ES-I3 (cell line): ENCODE measurements around the gene PLD5.
"Not testable (repeated sequence)": the region's sequence is repeated elsewhere in the genome, so short reads cannot be mapped to it uniquely, and the experiment has no call there.

Experiments used
- H3K36me3 ChIP-seq: 2 replicates; pipeline ENCODE4 v1.6.1; 2013; ENCODE audit warnings: mild to moderate bottlenecking, low read length, control low read depth, moderate library complexity; ENCODE audit not compliant: insufficient read depth
- H3K4me1 ChIP-seq: 2 replicates; pipeline ENCODE4 v1.6.1; 2013; ENCODE audit warnings: mild to moderate bottlenecking, control low read depth, low read length; ENCODE audit not compliant: insufficient read depth
- H3K9ac ChIP-seq: 2 replicates; pipeline ENCODE4 v1.6.1; 2013; ENCODE audit warnings: low read depth, mild to moderate bottlenecking, low read length, moderate library complexity
- H3K9me3 ChIP-seq: 2 replicates; pipeline ENCODE4 v1.6.1; 2013; ENCODE audit warnings: mild to moderate bottlenecking, low read length, moderate library complexity; ENCODE audit not compliant: control insufficient read depth, insufficient read depth

PLD5 gene

GRCh38 chr1:242211254-242212022, 313.1 kb downstream of the PLD5 start:
- Histone ChIP-seq H3K4me1 (peaks cover 30% of the 10 kb centered on the region), H3K9ac (no peak overlapping the region), H3K9me3 (no peaks in the 10 kb centered on the region), H3K36me3 (0 out of 2 replicates have a peak, but pooled peaks cover 3% of the 10 kb centered on the region)

GRCh38 chr1:242210316-242210715, 314.2 kb downstream of the PLD5 start:
- H3K4me1 ChIP-seq: peaks cover 32% of the 10 kb centered on the region
- H3K9me3 ChIP-seq, H3K9ac ChIP-seq, H3K36me3 ChIP-seq: not testable (repeated sequence)

GRCh38 chr1:242209063-242209462, 315.4 kb downstream of the PLD5 start:
- Histone ChIP-seq H3K9me3 (no peaks in the 10 kb centered on the region), H3K4me1 (peaks cover 32% of the 10 kb centered on the region), H3K9ac (no peak overlapping the region), H3K36me3 (no peaks in the 10 kb centered on the region)

- Histone ChIP-seq H3K9me3 (no peaks in the 10 kb centered on the region), H3K4me1 (peaks cover 32% of the 10 kb centered on the region), H3K9ac (no peak overlapping the region), H3K36me3 (no peaks in the 10 kb centered on the region)
Measured at GRCh38 chr1:242208021-242208420, 316.5 kb downstream of the PLD5 start.

GRCh38 chr1:242206994-242207393, 317.5 kb downstream of the PLD5 start:
- Histone ChIP-seq H3K9me3 (no peaks in the 10 kb centered on the region), H3K4me1 (peaks cover 29% of the 10 kb centered on the region), H3K9ac (no peak overlapping the region), H3K36me3 (no peaks in the 10 kb centered on the region)

GRCh38 chr1:242205622-242206489, 318.6 kb downstream of the PLD5 start:
- H3K4me1 ChIP-seq: peaks cover 18% of the 10 kb centered on the region
- H3K9ac ChIP-seq: no peak overlapping the region

GRCh38 chr1:242203262-242203661, 321.2 kb downstream of the PLD5 start:
- peaks cover 8% of the 10 kb centered on the region for H3K9me3 ChIP-seq
- H3K36me3 ChIP-seq: no peaks in the 10 kb centered on the region
- peaks cover 4% of the 10 kb centered on the region for H3K4me1 ChIP-seq
- H3K9ac ChIP-seq: no peak overlapping the region

More at GRCh38 chr1:242205622-242206489, 318.6 kb downstream of the PLD5 start:
- H3K9me3 ChIP-seq: no peaks in the 10 kb centered on the region; the same call in 1 of the 2 replicates
- no peaks in the 10 kb centered on the region for H3K36me3 ChIP-seq

GRCh38 chr1:242201090-242201489, 323.4 kb downstream of the PLD5 start:
- no peak overlapping the region for H3K9ac ChIP-seq
- H3K4me1 ChIP-seq: peaks cover 5% of the 10 kb centered on the region
- H3K36me3 ChIP-seq: no peaks in the 10 kb centered on the region
- peaks cover 8% of the 10 kb centered on the region for H3K9me3 ChIP-seq

- H3K9me3 ChIP-seq: peaks cover 8% of the 10 kb centered on the region
- no peaks in the 10 kb centered on the region for H3K36me3 ChIP-seq
- no peak overlapping the region for H3K9ac ChIP-seq
- H3K4me1 ChIP-seq: peaks cover 8% of the 10 kb centered on the region
Measured at GRCh38 chr1:242199776-242200458, 324.6 kb downstream of the PLD5 start.

GRCh38 chr1:242197907-242198820, 326.3 kb downstream of the PLD5 start:
- peaks cover 8% of the 10 kb centered on the region for H3K9me3 ChIP-seq
- no peak overlapping the region for H3K9ac ChIP-seq
- H3K4me1 ChIP-seq: peaks cover 8% of the 10 kb centered on the region
- H3K36me3 ChIP-seq: no peaks in the 10 kb centered on the region

- peaks cover 8% of the 10 kb centered on the region for H3K9me3 ChIP-seq
Measured at GRCh38 chr1:242196914-242197313, 327.6 kb downstream of the PLD5 start.

GRCh38 chr1:242196101-242196500, 328.4 kb downstream of the PLD5 start:
- no peaks in the 10 kb centered on the region for H3K36me3 ChIP-seq
- H3K9me3 ChIP-seq: peaks cover 8% of the 10 kb centered on the region
- peaks cover 8% of the 10 kb centered on the region for H3K4me1 ChIP-seq
- H3K9ac ChIP-seq: no peak overlapping the region

More at GRCh38 chr1:242196914-242197313, 327.6 kb downstream of the PLD5 start:
- Histone ChIP-seq H3K4me1 (peaks cover 8% of the 10 kb centered on the region), H3K36me3 (no peaks in the 10 kb centered on the region), H3K9ac (no peak overlapping the region)

- Histone ChIP-seq H3K4me1 (no peaks in the 10 kb centered on the region), H3K9me3 (no peaks in the 10 kb centered on the region), H3K9ac (no peak overlapping the region), H3K36me3 (no peaks in the 10 kb centered on the region)
Measured at GRCh38 chr1:242189591-242189990, 334.9 kb downstream of the PLD5 start.
